Activated CD8-positive, alpha-beta memory T cell treated with anti-CD3 and anti-CD28 coated beads, Interleukin-2, amount 50 U/mL, for 24 hours (primary cell): ENCODE results near the gene TRAPPC14.
"Not testable (repeated sequence)": the region's sequence is repeated elsewhere in the genome, so short reads cannot be mapped to it uniquely, and the experiment has no call there.

Experiments
- DNase-seq: peaks from one replicate; pipeline ENCODE4 v3.0.0-alpha.2; 2020; ENCODE audit errors: extremely low read depth

The TRAPPC14 gene

GRCh38 chr7:100153708-100154535 is 4.6 kb downstream of the TRAPPC14 start:
- DNase-seq = no peak

- DNase-seq = no peak
Measured at GRCh38 chr7:100152937-100153666, 5.4 kb downstream of the TRAPPC14 start.

DNA sequence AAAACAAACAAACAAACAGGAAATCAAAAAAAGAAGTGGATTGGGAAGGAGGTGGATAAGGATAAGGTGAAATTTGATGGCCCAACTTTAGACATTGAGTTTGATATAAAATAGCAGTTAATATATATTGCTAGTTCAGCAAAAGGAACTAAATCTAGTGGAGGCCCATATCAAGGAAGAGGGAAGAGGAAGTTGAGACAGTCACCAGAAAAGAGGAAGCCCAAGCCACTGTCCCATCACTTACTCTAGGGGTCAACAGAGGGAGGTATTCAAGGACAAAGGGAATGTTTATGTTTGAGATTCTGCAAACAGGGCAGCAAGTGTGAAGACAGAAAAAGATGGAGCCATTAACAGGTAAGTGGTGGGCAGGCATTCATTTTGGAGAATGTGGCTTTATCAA is 6.1 kb downstream of the TRAPPC14 start:
- DNase-seq = no peak

- peak; percentile 97 for DNase-seq
Measured at GRCh38 chr7:100148559-100149328, 9.8 kb downstream of the TRAPPC14 start, which contains the start of gene LAMTOR4. TSS of gene LAMTOR4 (plus strand) at chr7:100148918. CDS start at chr7:100148973, 55 bp downstream.

DNA sequence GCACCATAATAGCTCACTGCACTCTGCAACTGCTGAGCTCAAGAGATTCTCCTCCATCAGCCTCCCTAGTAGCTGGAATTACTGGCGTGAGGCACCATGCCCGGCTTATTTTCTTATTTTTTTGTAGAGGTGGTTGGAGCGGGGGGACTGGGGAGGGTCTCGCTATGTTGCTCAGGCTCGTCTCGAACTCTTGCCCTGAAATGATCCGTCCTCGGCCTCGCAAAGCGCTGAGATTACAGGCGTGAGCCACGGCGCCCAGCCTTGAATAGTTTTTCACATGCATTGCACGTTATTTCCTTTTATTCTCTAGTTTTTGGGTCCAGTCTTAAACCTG is 10.3 kb downstream of the TRAPPC14 start:
- no peak for DNase-seq

GRCh38 chr7:100147278-100147677 is 11.2 kb downstream of the TRAPPC14 start:
- no peak for DNase-seq

- DNase-seq = not testable (repeated sequence)
Measured at GRCh38 chr7:100146350-100146749, 12.2 kb downstream of the TRAPPC14 start.

GRCh38 chr7:100142461-100142860 is 16.1 kb downstream of the TRAPPC14 start:
- DNase-seq = no peak

- DNase-seq = no peak
Measured at GRCh38 chr7:100141555-100141949, 17.0 kb downstream of the TRAPPC14 start.

GRCh38 chr7:100137851-100138760 is 20.4 kb downstream of the TRAPPC14 start:
- DNase-seq = no peak

GRCh38 chr7:100132697-100133151 is 25.8 kb downstream of the TRAPPC14 start:
- no peak for DNase-seq

GRCh38 chr7:100132126-100132525 is 26.4 kb downstream of the TRAPPC14 start:
- DNase-seq = no peak

DNA sequence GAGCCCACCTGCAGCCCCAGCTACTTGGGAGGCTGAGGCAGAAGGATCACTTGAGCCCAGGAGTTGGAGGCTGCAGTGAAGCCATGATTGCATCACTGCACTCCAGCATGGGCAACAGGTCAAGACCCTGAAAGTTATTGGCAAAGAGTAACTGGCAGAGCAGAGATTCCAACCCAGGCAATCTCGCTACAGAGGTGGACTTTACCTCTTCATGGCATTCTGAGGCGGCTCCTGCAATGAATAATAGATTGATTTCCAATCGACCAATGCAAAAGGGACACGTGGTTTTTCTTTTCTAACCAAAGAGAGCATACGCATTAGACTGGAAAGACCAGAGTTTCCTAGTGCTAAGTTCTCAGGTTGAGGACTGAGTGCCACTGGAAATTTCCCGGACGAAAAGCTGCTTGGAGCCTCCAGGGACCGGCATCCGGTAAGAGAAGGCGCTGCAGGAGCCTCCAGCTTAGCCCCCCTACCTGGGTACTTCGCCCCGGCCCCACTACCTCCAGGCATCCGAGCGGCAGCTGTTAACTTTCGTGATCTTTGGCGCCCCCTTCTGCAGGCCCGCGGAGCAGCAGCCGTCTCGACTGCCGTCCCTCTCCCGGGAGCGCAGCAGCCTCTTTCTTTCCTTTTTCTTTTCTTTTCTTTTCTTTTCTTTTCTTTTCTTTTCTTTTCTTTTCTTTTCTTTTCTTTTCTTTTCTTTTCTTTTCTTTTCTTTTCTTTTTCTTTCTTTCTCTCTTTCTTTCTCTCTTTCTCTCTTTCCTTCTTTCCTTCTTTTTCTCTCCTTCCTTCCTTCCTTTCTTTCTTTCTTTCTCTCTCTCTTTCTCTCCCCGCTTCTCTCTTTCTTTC is 27.7 kb downstream of the TRAPPC14 start:
- DNase-seq = no peak

DNA sequence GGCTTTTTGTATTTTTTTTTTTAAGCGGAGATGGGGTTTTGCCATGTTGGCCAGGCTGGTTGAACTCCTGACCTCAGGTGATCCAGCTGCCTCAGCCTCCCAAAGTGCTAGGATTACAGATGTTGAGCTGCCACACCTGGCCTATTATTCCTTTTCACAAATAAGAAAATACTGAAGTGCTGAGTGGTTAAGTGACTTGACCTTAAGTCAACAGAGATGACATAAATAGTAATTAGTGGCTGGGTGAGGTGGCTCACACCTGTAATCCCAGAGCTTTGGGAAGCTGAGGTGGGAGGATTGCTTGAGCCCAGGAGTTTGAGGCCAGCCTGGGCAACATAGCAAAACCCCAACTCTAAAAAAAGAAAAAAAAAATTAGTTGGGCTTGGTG is 28.3 kb downstream of the TRAPPC14 start:
- not testable (repeated sequence) for DNase-seq

DNA sequence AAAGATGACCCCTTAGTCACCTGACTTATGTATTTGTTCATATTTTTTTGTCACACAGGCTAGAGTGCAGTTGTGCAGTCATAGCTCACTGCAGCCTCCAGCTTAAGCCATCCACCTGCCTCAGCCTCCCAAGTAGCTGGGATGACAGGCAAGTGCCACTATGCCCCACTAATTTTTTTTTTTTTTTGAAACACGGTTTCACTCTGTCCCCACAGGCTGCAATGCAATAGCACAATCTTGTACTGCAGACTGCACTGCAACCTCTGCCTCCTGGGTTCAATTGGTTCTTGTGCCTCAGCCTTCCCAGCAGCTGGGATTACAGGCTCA is 29.9 kb downstream of the TRAPPC14 start:
- no peak for DNase-seq

DNA sequence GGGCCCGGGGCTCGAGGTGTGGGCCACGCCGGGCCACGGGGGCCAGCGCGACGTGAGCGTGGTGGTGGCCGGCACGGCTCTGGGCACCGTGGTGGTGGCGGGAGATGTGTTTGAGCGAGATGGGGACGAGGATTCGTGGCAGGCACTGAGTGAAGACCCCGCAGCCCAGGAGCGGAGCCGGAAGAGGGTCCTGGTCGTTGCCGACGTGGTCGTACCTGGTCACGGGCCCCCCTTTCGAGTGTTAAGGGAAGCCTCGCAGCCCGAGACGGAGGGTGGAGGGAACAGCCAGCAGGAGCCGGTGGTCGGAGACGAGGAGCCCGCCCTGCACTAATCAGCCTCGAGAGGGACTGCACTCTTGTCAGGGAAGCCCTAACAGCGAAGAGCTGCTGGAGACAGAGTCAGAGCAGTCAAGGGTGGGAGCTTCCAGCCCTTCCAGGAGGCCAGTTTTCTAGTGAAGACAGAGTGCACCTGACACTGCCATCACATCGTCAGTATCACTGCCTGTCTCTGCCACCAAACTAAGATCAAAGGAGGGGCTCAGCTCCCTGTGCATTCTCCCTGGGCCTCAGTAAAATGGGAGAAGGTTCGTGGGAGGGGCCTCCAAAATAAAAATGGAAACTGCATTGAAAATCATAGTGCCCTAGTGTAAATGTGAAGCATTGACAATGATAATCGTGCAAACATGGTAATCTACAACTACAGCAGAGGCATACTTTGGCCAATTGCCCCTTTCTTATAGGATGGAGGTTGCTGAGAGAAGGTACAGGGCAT is 30.5 kb downstream of the TRAPPC14 start:
- no peak for DNase-seq

DNA sequence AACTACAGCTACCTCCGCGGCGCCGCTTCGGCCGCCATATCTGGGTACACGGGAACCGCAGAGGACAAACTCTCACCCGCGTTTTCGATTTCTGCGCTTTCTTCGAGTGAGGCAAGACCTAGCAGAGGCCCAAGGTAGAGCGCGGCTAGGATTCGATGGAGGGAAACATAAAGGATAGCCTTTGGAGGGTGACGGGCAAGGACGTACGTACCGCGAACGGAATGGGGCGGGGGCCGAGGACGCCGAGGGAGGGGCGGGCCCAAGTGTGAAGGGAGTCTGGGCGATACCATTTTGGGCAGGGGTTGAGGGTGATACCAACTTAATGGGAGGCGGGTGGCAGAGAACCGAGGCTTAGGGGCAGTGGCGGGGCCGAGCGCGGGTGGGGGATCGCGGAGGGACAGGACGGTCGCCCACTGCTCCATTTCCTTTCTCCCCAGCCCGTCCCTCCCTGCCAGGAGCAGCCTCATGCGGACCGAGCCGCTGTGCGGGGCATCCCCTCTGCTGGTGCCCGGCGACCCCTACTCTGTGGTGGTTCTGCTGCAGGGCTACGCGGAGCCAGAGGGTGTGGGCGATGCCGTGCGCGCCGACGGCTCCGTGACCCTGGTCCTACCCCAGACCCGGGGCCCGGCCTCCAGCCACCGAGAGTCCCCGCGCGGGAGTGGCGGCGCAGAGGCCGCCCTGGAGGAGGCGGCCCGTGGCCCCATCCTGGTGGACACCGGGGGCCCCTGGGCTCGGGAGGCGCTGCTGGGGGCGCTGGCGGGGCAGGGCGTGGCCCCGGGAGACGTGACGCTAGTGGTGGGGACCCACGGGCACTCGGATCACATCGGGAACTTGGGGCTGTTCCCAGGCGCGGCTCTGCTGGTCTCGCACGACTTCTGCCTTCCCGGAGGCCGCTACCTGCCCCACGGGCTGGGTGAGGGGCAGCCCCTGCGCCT is 31.3 kb downstream of the TRAPPC14 start, which contains the start of gene MBLAC1:
Gene MBLAC1 (plus strand): TSS at position 37 of the 935 bp plus-strand sequence. CDS start 429 bp downstream, at position 466.
- peak; percentile 86 for DNase-seq

DNA sequence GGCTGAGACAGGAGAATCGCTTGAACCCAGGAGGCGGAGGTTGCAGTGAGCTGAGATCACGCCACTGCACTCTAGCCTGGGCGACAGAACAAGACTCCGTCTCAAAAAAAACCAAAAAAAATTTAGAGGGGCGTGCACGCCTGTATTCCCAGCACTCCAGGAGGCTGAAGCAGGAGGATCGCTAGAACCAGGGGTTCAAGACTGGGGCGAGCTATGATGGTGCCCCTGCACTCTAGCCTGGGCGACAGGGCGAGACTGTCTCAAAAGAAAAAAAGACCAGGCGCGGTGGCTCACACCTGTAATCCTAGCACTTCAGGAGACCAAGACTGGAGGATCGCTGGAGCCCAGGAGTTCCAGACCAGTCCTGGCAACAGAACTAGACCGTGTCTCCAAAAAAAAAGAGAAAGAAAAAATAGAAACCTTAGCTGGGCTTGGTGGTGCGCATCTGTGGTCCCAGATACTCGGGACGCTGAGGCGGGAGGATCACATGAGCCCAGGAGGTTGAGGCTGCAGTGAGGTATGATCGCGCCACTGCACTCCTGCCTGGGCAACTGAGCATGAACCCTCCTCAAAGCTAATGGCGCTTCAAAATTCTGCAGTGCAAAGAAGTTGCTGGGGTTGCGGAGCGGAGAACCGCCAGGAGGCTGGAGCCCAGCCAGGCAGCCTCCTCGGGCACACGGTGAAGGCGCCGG is 32.1 kb downstream of the TRAPPC14 start:
- DNase-seq = no peak
